Caco-2 (cell line): Measurements from ENCODE around the gene SREBF1. TPM values are rescaled to one million over a fixed set of nuclear protein-coding genes. Genes with fewer than 3 reads are reported as not detected.

ENCODE experiments used
- BruUV-seq: library from RNA; stranded (reverse); fragments of 400-500 nt; replicated peaks from 2 replicates; lab custom pipeline; 2021; lab: Mats Ljungman, UMichigan
- CTCF ChIA-PET: fragments of 300-600 bp; sonication (Branson Sonifier 250); formaldehyde crosslinking; loops from one replicate; lab custom pipeline; 2022; ENCODE audit warnings: antibody characterized with exemption; lab: Charles Lee
- POLR2A ChIA-PET: fragments of 300-600 bp; sonication (Branson Sonifier 250); formaldehyde crosslinking; loops from one replicate; lab custom pipeline; 2022; ENCODE audit warnings: antibody characterized with exemption; lab: Charles Lee
- DNase-seq, 2 experiments: peaks; one replicate each; pipeline versions ENCODE4 v3.0.0 to v3.0.0-alpha.2; 2020 to 2022
- H3K27me3 ChIP-seq: replicated peaks from 2 replicates; pipeline ENCODE4 v1.6.0; 2011; ENCODE audit warnings: low read length; ENCODE audit not compliant: control insufficient read depth, insufficient read depth
- H3K36me3 ChIP-seq: 2 replicates; pipeline ENCODE4 v1.5.1; 2011; ENCODE audit warnings: low read length; ENCODE audit not compliant: control insufficient read depth, insufficient read depth
- H3K4me1 ChIP-seq: fragments of 250-450 bp; sonication (Bioruptor Pico); 2 replicates; pipeline ENCODE4 v1.5.1; 2020; ENCODE audit warnings: mild to moderate bottlenecking
- H3K4me3 ChIP-seq: 2 replicates; pipeline ENCODE4 v1.5.1; 2011; ENCODE audit warnings: low read depth, mild to moderate bottlenecking, control low read depth, low read length
- H3K9me3 ChIP-seq: fragments of 250-450 bp; sonication (Bioruptor Pico); 2 replicates; pipeline ENCODE4 v1.5.1; 2020; ENCODE audit warnings: mild to moderate bottlenecking, moderate library complexity
- H3K27ac Mint-ChIP-seq: one replicate; pipeline ENCODE4 v1.8.0; 2022; ENCODE audit warnings: mixed read lengths; ENCODE audit not compliant: unreplicated experiment
- H3K27me3 Mint-ChIP-seq: one replicate; pipeline ENCODE4 v1.8.0; 2022; ENCODE audit warnings: mixed read lengths; ENCODE audit not compliant: insufficient read depth, unreplicated experiment
- H3K36me3 Mint-ChIP-seq: one replicate; pipeline ENCODE4 v1.8.0; 2022; ENCODE audit warnings: mild to moderate bottlenecking, mixed read lengths; ENCODE audit not compliant: insufficient read depth, unreplicated experiment
- H3K4me1 Mint-ChIP-seq: one replicate; pipeline ENCODE4 v1.8.0; 2022; ENCODE audit warnings: low read depth, mixed read lengths; ENCODE audit not compliant: unreplicated experiment
- H3K4me3 Mint-ChIP-seq: one replicate; pipeline ENCODE4 v1.8.0; 2022; ENCODE audit warnings: mild to moderate bottlenecking, moderate library complexity, mixed read lengths; ENCODE audit not compliant: unreplicated experiment
- H3K9me3 Mint-ChIP-seq: one replicate; pipeline ENCODE4 v1.8.0; 2022; ENCODE audit warnings: mixed read lengths; ENCODE audit not compliant: unreplicated experiment
- CTCF ChIP-seq, 2 experiments: fragments of 200-600 bp in 1 of 2; IDR thresholded peaks; 1 replicate in 1 of 2; 2 replicates in 1 of 2; pipeline versions ENCODE4 v1.5.1 to v1.8.0; 2011 to 2022; ENCODE audit warnings: antibody characterized with exemption in 1 of 2, control low read depth in 1 of 2, inconsistent platforms in 1 of 2, low read depth in 1 of 2, low read length in 1 of 2, mild to moderate bottlenecking in 1 of 2, moderate library complexity in 1 of 2; ENCODE audit not compliant: insufficient read depth in 1 of 2, severe bottlenecking in 1 of 2, unreplicated experiment in 1 of 2
- intact Hi-C: fragments of 100-400 bp; cut with micrococcal nuclease; formaldehyde crosslinking; loops from one replicate; pipeline ENCODE4 v1.10.0; 2022; ENCODE audit not compliant: unreplicated experiment
- total RNA-seq: library from RNA; stranded (reverse); gene quantifications from 2 replicates; pipeline ENCODE4 v1.2.3, GENCODE V29; 2022

Gene SREBF1
- total RNA-seq, 1 experiment from 2014 or later = 118 TPM

DNA sequence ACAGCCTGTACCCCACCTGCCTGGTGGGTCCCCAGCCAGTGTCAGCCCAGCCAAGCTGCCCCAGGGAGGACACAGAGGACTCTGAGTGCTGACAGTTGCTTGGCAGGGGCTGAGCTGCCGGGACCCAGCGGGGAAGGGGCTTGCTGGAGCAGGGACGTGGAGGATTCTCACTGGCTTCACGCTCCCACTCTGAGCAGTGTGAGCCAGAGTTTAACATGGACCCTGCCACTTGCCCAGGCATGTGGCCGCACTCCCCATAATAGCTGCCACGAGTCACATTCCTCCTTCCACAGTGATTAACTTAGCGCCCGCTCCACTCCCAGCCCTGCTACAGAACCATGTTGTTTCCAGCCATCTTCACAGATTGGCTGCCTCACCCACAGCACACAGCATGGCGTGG lies 31.2 kb downstream of the SREBF1 start:
- Mint-ChIP-seq H3K27me3 (no peaks in the 10 kb centered on the region), H3K27ac (peak overlapping the region; percentile 62)

DNA sequence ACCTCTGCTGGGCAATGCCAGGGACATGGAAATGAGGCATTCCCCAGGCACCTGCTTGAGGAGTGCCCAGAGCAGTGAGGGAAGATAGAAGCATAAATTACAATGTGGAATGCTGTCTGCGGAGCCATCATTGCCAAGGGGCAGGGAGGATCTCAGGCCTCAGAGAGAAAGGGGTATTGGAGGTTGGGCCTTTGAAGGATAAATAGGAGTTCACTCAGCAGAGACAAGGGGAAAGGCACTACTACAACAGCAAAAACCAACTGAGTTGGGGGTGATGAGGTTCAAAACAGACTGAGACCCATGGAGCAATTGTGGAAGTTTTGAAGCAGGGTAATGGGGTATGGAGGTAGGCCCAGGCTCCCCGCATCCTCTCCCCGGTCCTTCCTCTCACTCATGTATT lies 32.8 kb downstream of the SREBF1 start:
- peaks cover 67% of the 10 kb centered on the region for H3K36me3 Mint-ChIP-seq
- no peak overlapping the region for H3K4me3 ChIP-seq
- H3K27me3 ChIP-seq = no peaks in the 10 kb centered on the region
- peaks cover 2% of the 10 kb centered on the region; the same call in 1 of the 2 replicates for H3K36me3 ChIP-seq
- BruUV-seq = no TSS peak
- H3K9me3 ChIP-seq = no peaks in the 10 kb centered on the region
- POLR2A ChIA-PET = no interaction called here
- CTCF ChIA-PET = no interaction called here
- no peak for DNase-seq
- H3K4me3 Mint-ChIP-seq = no peak overlapping the region
- no peaks in the 10 kb centered on the region for H3K4me1 Mint-ChIP-seq
- H3K9me3 Mint-ChIP-seq = no peaks in the 10 kb centered on the region
- intact Hi-C loops = no loop called here
- no peaks in the 10 kb centered on the region for H3K27me3 Mint-ChIP-seq
- no peak for TF ChIP-seq CTCF (IDR thresholded peaks at IDR 0.05; ENCODE audit: insufficient read depth in 1 of 2, low read depth in 1 of 2, low read length in 1 of 2, severe bottlenecking in 1 of 2, unreplicated experiment in 1 of 2)
- no peaks in the 10 kb centered on the region for H3K4me1 ChIP-seq
- H3K27ac Mint-ChIP-seq = peak overlapping the region; percentile 8

More for the DNA sequence above, 31.2 kb downstream of the SREBF1 start:
- Mint-ChIP-seq H3K9me3 (no peaks in the 10 kb centered on the region), H3K4me1 (no peaks in the 10 kb centered on the region), H3K36me3 (peaks cover 82% of the 10 kb centered on the region), H3K4me3 (no peak overlapping the region)
- DNase-seq = no peak
- BruUV-seq = no TSS peak
- Histone ChIP-seq H3K27me3 (no peaks in the 10 kb centered on the region), H3K9me3 (no peaks in the 10 kb centered on the region), H3K4me3 (no peak overlapping the region), H3K36me3 (peaks cover 3% of the 10 kb centered on the region), H3K4me1 (no peaks in the 10 kb centered on the region)
- CTCF ChIA-PET = interaction anchor here (0.6 kb wide), 1 partner anchor 85 kb away, joined by 3 read pairs; no protein-coding TSS in a partner anchor
- no peak for TF ChIP-seq CTCF (IDR thresholded peaks at IDR 0.05; ENCODE audit: insufficient read depth in 1 of 2, low read depth in 1 of 2, low read length in 1 of 2, severe bottlenecking in 1 of 2, unreplicated experiment in 1 of 2)
- intact Hi-C loops = no loop called here
- POLR2A ChIA-PET = no interaction called here

DNA sequence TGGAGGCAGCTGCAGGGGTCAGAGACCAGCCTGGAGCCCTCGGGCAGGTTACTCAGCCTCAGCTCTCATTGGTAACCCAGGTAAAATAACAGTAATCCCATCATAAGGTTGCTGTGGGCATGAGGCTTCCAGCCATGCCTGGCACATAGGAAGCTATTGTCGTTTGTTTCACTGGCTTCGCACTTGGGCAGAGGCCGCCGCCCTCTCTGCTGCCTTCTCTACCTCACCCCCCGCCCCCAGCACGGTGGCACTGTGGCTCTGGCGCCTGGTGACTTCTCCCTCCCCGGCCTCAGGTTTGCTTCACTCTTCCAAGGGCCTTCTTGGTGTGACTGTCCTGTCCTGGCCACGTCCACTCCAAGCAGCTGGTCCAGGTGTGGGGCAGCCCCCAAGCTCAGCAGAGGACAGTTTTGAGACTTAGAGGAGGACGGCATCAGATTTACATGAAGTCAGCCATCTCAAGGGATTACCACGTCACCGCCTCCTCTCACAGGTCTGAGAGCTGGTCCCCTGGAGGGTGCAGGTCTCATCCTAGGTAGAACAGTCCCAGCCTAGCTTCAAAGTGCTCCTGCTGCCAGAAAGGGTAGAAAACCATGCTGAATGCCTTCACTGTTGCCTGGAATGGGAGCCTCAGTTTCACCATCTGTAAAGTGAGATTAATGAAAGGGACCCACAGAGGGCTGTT lies 34.8 kb downstream of the SREBF1 start:
- Mint-ChIP-seq H3K27me3 (no peaks in the 10 kb centered on the region), H3K27ac (no peak overlapping the region), H3K36me3 (peaks cover 66% of the 10 kb centered on the region), H3K4me3 (no peak overlapping the region), H3K4me1 (no peaks in the 10 kb centered on the region), H3K9me3 (no peaks in the 10 kb centered on the region)
- ChIA-PET CTCF (no interaction called here), POLR2A (no interaction called here)
- no TSS peak for BruUV-seq
- intact Hi-C loops = no loop called here
- no peaks in the 10 kb centered on the region for H3K27me3 ChIP-seq
- DNase-seq = no peak
- H3K4me1 ChIP-seq = no peaks in the 10 kb centered on the region
- no peaks in the 10 kb centered on the region for H3K9me3 ChIP-seq
- peaks cover 2% of the 10 kb centered on the region; the same call in 1 of the 2 replicates for H3K36me3 ChIP-seq
- no peak for TF ChIP-seq CTCF (IDR thresholded peaks at IDR 0.05; ENCODE audit: insufficient read depth in 1 of 2, low read depth in 1 of 2, low read length in 1 of 2, severe bottlenecking in 1 of 2, unreplicated experiment in 1 of 2)
- no peak overlapping the region for H3K4me3 ChIP-seq
